Activated CD8-positive, alpha-beta memory T cell treated with anti-CD3 and anti-CD28 coated beads for 4 hours (primary cell): Measurements from ENCODE around the gene TRIP13.

Experiments
- DNase-seq, 2 donors: peaks; one replicate each; pipeline ENCODE4 v3.0.0-alpha.2; 2020; ENCODE audit warnings: low read depth in 2 of 2

TRIP13 gene

DNA sequence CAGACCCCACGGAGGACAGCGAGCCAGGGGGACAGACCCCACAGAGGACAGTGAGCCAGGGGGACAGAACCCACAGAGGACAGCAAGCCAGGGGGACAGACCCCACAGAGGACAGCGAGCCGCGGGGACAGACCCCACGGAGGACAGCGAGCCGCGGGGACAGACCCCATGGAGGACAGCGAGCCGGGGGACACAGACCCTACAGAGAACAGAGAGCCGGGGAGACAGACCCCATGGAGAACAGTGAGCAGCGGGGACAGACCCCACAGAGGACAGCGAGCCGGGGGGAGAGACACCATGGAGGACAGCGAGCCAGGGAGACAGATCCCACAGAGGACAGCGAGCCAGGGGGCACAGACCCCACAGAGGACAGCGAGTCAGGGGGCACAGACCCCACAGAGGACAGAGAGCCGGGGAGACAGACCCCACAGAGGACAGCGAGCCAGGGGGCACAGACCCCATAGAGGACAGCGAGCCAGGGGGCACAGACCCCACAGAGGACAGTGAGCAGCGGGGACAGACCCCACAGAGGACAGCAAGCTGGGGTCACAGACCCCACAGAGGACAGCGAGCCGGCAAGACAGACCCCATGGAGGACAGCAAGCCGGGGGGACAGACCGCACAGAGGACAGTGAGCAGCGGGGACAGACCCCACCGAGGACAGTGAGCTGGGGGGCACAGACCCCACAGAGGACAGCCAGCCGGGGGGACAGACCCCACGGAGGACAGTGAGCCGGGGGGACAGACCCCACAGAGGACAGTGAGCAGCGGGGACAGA is 37.5 kb upstream of the TRIP13 start:
- DNase-seq, result no peak

- no peak for DNase-seq
Observed at GRCh38 chr5:855771-856530, 36.7 kb upstream of the TRIP13 start.

DNA sequence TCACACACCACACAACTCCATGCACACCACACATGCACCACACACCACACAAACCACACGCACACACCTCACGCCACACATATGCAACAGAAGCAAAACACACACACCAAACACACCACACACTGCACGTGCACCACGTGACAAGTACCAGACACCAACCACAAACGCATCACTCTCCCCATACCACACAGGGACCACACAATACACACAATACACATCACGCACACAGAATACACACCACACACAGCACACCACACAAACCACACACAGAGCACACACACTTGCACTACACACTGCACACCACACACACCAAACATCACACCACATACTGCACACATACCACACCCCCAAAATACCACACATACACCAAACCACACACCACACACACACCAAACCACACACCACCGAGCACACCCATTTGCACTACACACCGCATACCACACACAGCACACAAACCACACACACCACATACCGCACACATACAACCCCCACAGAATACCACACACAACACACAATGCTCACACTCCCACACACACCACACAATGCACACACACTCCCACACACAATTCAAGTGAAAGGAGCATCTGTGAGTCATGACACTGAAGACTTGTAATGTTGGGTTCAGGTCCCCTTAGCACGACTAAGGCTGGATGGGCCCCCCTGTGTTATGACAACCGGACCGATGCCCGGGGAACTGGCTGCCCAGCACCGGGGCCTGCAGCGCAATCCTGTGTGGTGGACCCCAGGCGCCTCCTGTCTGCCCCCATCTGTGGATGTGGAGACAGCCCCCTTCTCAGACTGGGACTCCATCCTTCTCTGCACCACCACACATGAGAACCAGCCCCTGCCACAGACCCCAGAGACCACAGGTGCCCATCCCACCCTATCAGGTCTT is 35.9 kb upstream of the TRIP13 start:
- DNase-seq, result no peak

- no peak for DNase-seq
Observed at GRCh38 chr5:858726-859125, 34.0 kb upstream of the TRIP13 start.

GRCh38 chr5:859391-859790 is 33.3 kb upstream of the TRIP13 start:
- DNase-seq, result no peak

DNA sequence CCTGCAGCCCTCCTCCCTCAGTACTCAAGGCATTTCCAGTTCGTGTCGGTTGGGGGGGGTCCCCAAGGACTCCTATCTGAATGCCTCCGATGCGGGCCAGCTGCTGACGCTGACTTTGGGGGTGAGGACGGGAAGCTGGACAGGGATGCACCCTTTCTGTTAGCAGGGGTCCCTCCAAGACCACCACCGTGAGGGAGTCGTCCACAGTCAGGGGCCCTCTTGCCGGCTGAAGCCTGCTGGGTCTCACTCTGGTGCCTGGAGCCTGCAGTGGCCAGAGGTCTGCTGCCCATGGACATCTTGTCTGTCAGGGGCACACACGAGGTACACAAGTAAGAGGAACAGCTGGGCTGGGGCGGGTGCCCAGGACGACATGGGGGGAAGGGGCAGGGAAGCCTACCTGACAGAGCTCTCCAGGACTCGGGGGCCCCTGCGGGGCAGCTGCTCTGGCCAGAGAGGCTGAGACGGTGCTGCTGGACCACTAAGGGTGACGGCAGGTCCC is 32.8 kb upstream of the TRIP13 start:
- no peak for DNase-seq

DNA sequence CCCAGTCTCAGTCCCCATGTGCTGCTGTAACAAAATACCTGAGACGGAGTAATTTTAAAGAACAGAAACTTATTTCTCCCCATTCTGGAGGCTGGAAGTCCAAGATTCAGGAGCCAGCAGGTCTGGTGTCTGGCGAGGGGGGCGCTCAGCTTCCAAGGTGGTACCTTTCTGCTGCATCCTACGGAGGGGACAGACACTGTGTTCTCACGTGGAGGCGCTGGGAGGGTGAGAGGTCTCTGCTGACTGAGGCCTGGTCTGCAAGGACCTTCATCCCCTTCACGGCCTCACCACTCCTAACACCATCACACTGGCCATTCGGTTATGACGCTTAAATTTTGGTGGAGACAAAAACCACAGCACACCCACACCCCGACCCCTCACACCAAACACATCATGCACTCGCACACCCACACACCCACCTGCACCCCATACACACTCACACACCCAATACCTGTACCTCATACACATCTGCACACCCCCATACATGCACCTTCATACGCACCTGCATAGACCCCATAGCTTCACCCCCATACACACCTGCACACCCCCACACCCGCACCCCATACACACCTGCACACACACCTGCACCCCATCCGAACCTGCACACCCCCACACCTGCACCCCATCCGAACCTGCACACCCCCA is 32.1 kb upstream of the TRIP13 start:
- DNase-seq, result no peak

GRCh38 chr5:861442-862366 is 31.0 kb upstream of the TRIP13 start:
- no peak for DNase-seq

DNA sequence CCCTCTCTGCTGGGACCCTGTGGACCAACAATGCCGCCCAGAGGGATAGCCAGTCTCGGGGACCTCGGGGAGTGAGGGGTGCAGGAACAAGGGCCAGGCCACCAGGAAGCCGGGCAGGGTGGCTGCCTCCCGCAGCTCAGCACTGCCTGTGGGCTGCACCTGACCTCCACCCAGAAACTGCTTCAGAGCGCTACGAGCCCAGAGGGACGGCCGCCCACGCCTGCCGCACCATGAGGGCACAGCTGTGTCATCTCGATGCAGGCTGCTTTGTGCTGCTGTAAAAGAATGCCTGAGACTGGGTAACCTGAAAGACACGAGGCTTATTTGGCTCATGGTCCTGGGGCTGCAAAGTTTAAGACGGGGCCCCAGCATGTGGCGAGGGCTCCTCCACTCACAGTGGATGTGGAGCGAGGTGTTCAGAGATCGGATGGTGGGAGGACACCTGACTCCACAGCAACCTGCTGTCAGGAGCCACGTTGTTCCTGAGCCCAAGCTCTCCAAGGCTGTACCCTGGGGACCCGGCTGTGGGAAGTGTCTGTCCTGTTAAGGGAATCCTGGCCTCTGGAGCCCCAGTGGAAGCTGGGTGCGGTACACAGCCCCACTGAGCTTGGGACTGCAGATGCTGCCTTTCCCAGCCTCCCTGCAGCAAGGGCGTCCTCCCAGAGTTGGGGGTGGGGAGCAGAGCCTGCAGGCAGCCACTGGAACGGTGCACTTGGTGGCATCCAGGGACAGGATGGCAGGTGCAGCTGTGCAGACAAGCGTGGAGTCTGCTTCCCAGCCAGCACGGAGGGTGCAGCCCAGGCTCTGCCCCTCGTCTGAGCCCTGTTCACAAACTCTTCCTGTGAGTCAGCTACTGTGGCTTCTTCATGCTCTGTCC is 30.1 kb upstream of the TRIP13 start:
- DNase-seq, result no peak

- DNase-seq, result no peak
Observed at GRCh38 chr5:863244-863805, 29.4 kb upstream of the TRIP13 start.

GRCh38 chr5:864492-865167 is 28.1 kb upstream of the TRIP13 start:
- no peak for DNase-seq

GRCh38 chr5:865168-865521 is 27.5 kb upstream of the TRIP13 start:
- DNase-seq, result no peak

- no peak for DNase-seq
Observed at GRCh38 chr5:865771-866170, 26.9 kb upstream of the TRIP13 start.

DNA sequence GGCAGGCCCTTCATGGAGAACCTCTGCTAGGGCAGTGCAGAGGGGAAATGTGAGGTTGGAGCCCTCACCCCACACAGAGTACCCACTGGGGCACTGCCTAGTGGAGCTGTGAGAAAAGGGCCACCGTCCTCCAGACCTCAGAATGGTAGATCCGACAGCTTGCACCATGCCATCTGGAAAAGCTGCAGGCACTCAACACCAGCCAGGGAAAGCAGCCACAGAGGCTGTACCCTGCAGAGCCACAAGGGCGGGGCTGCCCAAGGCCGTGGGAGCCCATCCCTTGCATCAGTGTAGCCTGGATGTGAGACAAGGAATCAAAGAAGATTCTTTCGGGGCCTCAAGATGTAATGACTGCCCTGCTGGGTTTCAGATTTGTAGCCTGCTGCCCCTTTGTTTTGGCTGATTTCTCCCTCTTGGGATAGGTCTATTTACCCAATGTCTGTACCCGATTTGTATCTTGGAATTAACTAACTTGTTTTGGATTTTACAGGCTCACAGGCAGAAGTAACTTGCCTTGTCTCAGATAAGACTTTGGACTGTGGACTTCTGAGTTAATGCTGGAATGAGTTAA is 25.3 kb upstream of the TRIP13 start:
- no peak for DNase-seq

DNA sequence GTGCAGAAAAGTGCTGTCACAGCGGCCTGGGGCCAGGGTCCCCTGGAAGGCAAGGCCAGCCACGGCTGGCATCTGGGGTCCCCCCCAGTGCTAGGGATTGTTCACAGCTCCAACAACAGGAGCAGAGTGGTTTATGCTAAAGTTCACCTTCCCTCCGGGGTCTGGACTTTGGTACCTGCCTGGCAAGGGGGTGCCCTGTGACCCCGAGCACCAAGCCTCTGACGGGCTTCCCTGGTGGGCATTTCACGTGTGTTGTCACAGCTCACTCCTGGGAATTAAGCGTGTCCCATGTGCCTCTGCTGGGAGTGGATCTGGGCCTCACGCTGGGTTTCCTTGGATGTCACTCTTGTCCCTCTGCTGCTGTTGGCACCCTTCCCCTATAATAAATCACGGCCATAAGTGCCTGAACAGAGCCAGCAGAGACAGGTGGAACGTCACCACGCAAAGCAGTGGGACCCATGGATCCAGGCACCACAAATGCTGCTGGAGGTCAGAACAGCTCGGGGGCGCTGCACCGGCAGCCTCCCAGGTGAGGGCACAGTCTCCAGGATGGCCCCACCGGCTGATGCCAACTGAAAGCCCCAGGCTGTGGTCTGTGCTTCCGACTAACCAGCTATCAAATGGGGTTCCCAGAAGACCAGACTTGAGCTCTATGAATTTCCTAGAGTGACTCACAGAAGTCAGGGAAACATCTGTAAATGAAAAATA is 24.1 kb upstream of the TRIP13 start:
- no peak for DNase-seq

DNA sequence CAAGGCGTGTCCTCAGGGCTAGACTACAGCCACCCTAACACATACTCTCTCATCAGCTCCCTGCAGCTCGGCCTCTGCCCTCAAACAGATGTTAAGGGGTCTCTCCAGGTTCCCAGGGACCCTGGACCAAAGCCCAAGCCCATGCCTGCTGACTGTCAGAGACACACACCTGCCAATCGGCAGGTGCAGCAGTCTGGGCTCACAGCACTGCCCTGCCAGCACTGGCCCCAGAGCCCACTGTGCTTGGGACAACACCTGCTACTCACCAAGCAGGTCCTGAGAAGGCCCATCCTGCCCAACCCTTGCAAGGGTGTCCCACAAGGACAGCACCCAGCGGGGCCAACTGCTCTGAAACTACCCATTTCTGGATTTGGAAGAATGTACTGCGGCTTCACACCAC is 21.7 kb upstream of the TRIP13 start:
- DNase-seq, result no peak

- no peak for DNase-seq
Observed at GRCh38 chr5:871596-872298, 20.9 kb upstream of the TRIP13 start.
